ENCODE results near the gene SPTBN1.
A peak's percentile ranks its signal among the peaks of the same experiment; 100 is the strongest.

The SPTBN1 gene

GRCh38 chr2:54675281-54675680 lies 219.2 kb downstream of the SPTBN1 start:
- no peak for DNase-seq (ENCODE audit: low read depth)
- no peak overlapping the region for H3K4me3 ChIP-seq (ENCODE audit: low read length)
- no peak for TF ChIP-seq CTCF (conservative IDR thresholded peaks at IDR 0.05; ENCODE audit: low read length)

GRCh38 chr2:54675738-54676137 lies 219.6 kb downstream of the SPTBN1 start:
- H3K4me3 ChIP-seq (ENCODE audit: low read length), result no peak overlapping the region
- DNase-seq (ENCODE audit: low read depth), result no peak
- no peak for TF ChIP-seq CTCF (conservative IDR thresholded peaks at IDR 0.05; ENCODE audit: low read length)

- DNase-seq (ENCODE audit: low read depth), result peak; percentile 74
- H3K4me3 ChIP-seq (ENCODE audit: low read length), result no peak overlapping the region
- 0 out of 2 replicates have a peak, but pooled peaks have one; percentile 0 for TF ChIP-seq CTCF (conservative IDR thresholded peaks at IDR 0.05; ENCODE audit: low read length)
Observed at GRCh38 chr2:54676656-54677055, 220.5 kb downstream of the SPTBN1 start.

GRCh38 chr2:54677476-54678265 lies 221.5 kb downstream of the SPTBN1 start:
- DNase-seq (ENCODE audit: low read depth), result no peak
- no peak overlapping the region for H3K4me3 ChIP-seq (ENCODE audit: low read length)
- TF ChIP-seq CTCF (conservative IDR thresholded peaks at IDR 0.05; ENCODE audit: low read length), result no peak

- no peak overlapping the region for H3K4me3 ChIP-seq (ENCODE audit: low read length)
- TF ChIP-seq CTCF (conservative IDR thresholded peaks at IDR 0.05; ENCODE audit: low read length), result no peak
- no peak for DNase-seq (ENCODE audit: low read depth)
Observed at GRCh38 chr2:54678719-54679118, 222.6 kb downstream of the SPTBN1 start.

GRCh38 chr2:54680397-54681041 lies 224.4 kb downstream of the SPTBN1 start:
- H3K4me3 ChIP-seq (ENCODE audit: low read length), result no peak overlapping the region
- peak; percentile 50 for DNase-seq (ENCODE audit: low read depth)
- TF ChIP-seq CTCF (conservative IDR thresholded peaks at IDR 0.05; ENCODE audit: low read length), result no peak

- no peak overlapping the region for H3K4me3 ChIP-seq (ENCODE audit: low read length)
- TF ChIP-seq CTCF (conservative IDR thresholded peaks at IDR 0.05; ENCODE audit: low read length), result no peak
- DNase-seq (ENCODE audit: low read depth), result no peak
Observed at GRCh38 chr2:54681416-54681815, 225.3 kb downstream of the SPTBN1 start.
